HG02840 (cell line): ENCODE results near the gene PRDX6.
"Not testable (repeated sequence)": the region's sequence is repeated elsewhere in the genome, so short reads cannot be mapped to it uniquely, and the experiment has no call there.

ENCODE experiments used
- ATAC-seq: cut with Tn5 transposase; IDR thresholded peaks from one replicate; pipeline ENCODE4 v1.9.1; 2021; ENCODE audit warnings: mild to moderate bottlenecking, moderate library complexity, moderate number of reproducible peaks; ENCODE audit not compliant: unreplicated experiment, low FRiP score

The PRDX6 gene

GRCh38 chr1:173493125-173493524, 16.0 kb downstream of the PRDX6 start:
- not testable (repeated sequence) for ATAC-seq

DNA sequence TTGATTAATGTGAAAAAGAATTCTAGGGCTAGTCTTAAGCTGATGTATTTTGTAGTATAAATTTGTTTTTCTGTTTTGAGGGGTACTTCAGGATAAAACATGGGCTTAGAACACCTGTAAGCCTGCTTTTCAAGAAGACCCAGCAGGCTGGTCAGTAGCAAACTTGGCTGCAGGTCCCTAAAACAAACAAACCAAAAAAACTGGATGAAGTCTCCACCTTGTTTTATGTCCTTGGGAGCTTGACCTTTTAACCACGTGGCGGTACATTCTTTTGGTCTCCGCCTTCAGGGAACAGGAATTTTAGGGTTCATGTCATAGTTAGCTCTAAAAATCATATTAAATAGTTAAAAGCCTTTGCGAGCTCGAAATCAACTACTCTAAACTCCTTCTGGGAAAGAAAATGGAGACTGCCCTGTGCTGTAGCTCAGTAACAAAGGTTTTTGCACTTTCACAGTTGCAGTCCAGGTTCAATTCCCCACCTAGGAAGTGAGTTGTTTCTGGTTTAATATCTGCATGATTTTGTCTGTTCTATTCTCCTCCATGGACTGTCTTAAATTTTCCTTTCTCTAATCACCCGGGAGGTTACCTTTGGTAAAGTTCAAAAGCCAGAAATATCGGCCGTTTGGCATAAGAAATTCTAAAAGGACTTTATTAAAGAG, 18.6 kb downstream of the PRDX6 start:
- ATAC-seq: no peak

DNA sequence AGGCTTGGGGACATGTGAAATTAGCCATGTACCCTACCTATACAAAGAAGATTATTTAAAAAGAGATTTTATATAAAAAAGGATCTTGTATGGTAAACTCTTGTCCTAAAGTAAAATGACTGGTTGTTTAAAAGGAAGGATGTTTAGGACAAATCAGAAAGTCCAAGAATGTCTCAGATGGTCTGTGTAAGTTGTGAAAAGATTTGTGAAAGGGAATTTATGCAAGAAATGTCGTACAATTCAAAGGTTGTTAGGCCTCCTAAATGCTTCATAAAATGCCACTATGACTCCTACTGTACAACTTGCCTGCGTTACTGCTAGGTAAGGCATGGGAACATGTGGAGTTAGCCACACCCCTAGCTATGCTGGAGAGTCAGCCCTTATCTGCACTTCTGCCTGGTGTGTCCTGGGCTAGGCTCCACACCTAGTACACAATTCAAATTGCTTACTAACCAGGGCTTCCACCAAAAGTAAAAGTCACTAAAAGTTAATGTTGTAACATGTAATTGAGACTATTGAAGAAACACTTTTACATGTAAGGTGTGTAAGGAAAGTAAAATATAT, 19.7 kb downstream of the PRDX6 start:
- ATAC-seq: no peak

DNA sequence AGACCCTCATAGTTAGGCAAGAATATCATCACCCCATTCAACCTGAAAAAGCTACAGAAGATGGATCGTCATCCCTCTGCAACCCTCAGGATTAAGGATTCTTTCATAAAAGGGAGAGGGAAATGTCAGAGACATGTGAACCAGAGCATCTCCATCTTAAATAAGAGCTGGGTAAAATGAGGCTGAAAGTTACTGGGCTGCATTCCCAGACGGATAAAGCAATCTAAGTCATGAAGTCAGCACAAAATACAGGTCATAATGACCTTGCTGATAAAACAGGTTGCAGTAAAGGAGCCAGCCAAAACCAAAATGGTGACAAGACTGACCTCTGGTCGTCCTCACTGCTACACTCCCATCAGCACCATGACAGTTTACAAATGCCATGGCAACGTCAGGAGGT, 22.6 kb downstream of the PRDX6 start:
- ATAC-seq: no peak

- no peak for ATAC-seq
Observed at GRCh38 chr1:173502104-173502503, 25.0 kb downstream of the PRDX6 start.

GRCh38 chr1:173503391-173503790, 26.3 kb downstream of the PRDX6 start:
- ATAC-seq: no peak

DNA sequence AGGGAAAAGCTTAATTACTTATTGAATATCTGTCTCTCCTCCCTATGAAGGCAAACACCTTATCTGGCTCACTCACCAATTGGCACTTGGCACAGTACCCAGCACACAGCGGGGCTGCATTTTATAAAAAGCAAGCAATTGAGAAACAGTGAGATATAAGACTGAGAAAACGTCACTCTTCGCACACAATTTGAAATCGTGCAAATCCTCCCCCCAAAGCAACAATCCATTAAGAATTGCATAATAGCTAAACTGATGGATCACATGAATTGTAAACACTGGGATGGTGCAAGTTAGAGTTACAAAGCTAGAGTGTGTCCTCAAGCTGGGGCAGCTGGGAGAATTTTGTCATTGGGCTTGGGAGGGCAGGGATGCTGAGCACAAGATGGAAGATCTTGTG, 27.1 kb downstream of the PRDX6 start:
- no peak for ATAC-seq

- ATAC-seq: no peak
Observed at GRCh38 chr1:173505391-173505790, 28.3 kb downstream of the PRDX6 start.

- no peak for ATAC-seq
Observed at GRCh38 chr1:173506437-173506836, 29.3 kb downstream of the PRDX6 start.

DNA sequence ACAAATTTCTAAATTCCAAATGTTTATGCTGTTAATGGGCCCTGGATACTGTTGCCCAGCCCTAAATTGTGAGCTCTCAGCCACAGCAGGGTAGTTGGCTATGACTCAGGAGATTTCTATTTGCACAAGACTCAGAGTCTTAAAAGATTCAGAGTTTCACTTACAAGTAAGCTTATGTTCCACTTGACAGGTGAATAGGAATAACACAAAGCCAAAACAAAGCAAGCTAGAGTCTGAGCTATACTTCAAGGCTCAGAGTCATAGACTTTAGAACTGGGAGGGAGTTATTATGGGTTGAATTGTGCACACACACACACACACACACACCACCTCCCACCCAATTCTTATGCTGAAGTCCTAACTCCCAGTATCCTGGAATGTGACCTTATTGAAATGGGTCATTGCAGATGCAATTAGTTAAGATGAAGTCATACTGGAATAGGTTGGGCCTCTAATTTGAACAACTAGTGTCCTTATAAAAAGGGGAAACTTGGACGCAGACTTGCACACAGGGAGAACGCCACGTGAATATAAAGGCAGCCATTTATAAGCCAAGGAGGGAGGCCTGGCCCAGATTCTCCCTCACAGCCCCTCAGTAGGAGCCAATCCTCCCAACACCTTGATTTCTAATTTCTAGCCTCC, 30.2 kb downstream of the PRDX6 start:
- ATAC-seq: no peak

- ATAC-seq: no peak
Observed at GRCh38 chr1:173507847-173508209, 30.7 kb downstream of the PRDX6 start.

GRCh38 chr1:173508541-173508940, 31.4 kb downstream of the PRDX6 start:
- ATAC-seq: no peak

DNA sequence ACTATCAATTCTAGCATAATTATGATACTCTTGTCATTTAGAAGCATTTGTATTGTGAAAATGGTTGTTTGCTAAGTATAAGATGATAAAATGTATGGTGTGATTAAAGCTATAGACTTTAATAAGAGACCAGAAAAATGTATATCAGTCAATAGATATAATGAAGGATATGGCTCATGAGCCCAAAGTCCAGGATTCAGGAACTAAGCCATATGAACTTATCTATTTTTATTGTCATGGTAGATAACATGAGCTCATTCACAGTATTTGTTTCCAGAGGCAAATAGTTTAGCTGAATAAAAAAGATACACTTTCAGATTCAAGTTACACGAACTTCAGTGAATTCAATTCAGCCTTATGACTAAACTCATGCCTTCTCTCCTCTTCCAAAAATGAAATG, 32.7 kb downstream of the PRDX6 start:
- no peak for ATAC-seq

DNA sequence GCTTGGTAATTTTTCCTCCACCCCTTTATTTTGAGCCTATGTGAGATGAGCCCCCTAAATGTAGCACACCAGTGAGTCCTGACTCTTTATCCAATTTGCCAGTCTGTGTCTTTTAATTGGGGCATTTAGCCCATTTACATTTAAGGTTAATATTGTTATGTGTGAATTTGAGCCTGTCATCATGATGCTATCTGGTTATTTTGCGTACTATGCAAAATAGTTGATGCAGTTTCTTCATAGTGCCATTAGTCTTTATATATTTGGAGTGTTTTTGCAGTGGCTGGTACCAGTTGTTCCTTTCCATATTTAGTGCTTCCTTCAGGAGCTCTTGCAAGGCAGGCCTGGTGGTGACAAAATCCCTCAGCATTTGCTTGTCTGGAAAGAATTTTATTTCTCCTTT, 37.4 kb downstream of the PRDX6 start:
- not testable (repeated sequence) for ATAC-seq

- ATAC-seq: no peak
Observed at GRCh38 chr1:173520799-173521198, 43.7 kb downstream of the PRDX6 start.

- ATAC-seq: no peak
Observed at GRCh38 chr1:173523329-173523728, 46.2 kb downstream of the PRDX6 start.

- no peak for ATAC-seq
Observed at GRCh38 chr1:173525926-173526325, 48.8 kb downstream of the PRDX6 start.

GRCh38 chr1:173527151-173527826, 50.2 kb downstream of the PRDX6 start:
- no peak for ATAC-seq

DNA sequence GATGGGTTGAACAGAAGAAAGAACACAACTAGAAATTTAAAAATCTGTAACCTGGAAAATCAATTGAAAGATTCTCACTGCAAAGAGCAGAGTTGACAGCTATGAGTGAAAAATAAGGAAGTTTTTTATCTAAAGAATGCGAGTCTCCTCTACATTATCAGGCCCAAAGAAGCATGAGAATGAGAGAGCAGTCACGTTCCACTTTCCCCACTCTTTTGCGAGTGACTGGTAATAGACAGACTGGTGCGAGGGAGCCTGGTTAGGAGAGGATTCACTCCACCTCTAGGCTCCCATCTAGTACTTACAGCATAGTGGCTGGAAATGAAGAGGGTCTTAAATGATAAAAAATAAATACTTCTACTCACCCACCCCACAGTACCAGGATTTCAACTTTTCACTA, 52.0 kb downstream of the PRDX6 start:
- ATAC-seq: no peak

- no peak for ATAC-seq
Observed at GRCh38 chr1:173530795-173531693, 53.9 kb downstream of the PRDX6 start.

GRCh38 chr1:173532237-173532636, 55.1 kb downstream of the PRDX6 start:
- ATAC-seq: no peak
